ENCODE measurements around the gene KLRB1.

- TF ChIP-seq EZH2phosphoT487 (IDR thresholded peaks at IDR 0.05; ENCODE audit: insufficient read depth, low read depth) = no peak
- no peak for TF ChIP-seq EZH2 (IDR thresholded peaks at IDR 0.05; ENCODE audit: insufficient read depth, poor library complexity, severe bottlenecking)
Measured at GRCh38 chr12:9619411-9620179, 11.9 kb upstream of the KLRB1 start.
